SK-N-SH treated with all-trans-retinoic acid at 6 μM for 48 hours (cell line): ENCODE results near the gene HSD17B14.

Experiments
- ATAC-seq: fragments of 200-7000 bp; cut with Tn5 transposase; 3 replicates; pipeline ENCODE4 v1.9.1; 2020; ENCODE audit warnings: mild to moderate bottlenecking, moderate library complexity
- ARNTL ChIP-seq: fragments of 450-650 bp; formaldehyde crosslinking; IDR thresholded peaks from 2 replicates; pipeline ENCODE4 v1.5.0; 2020; ENCODE audit warnings: low read depth, mild to moderate bottlenecking, moderate library complexity, borderline replicate concordance
- BACH2 ChIP-seq: fragments of 250-450 bp; sonication (Bioruptor Pico); IDR thresholded peaks from 2 replicates; pipeline ENCODE4 v1.9.0; 2021; ENCODE audit warnings: mild to moderate bottlenecking, borderline replicate concordance
- CSDC2 ChIP-seq: fragments of 250-450 bp; sonication (Bioruptor Pico); IDR thresholded peaks from 2 replicates; pipeline ENCODE4 v1.5.0; 2020; ENCODE audit warnings: mild to moderate bottlenecking, moderate library complexity
- CSRNP3 ChIP-seq: fragments of 250-450 bp; sonication (Bioruptor Pico); IDR thresholded peaks from 2 replicates; pipeline ENCODE4 v1.5.1; 2021; ENCODE audit warnings: mild to moderate bottlenecking, moderate library complexity
- GLIS3 ChIP-seq: fragments of 250-450 bp; sonication (Bioruptor Pico); IDR thresholded peaks from 2 replicates; pipeline ENCODE4 v1.5.0; 2020; ENCODE audit warnings: mild to moderate bottlenecking, moderate library complexity
- ISL1 ChIP-seq: fragments of 250-450 bp; sonication (Bioruptor Pico); IDR thresholded peaks from 2 replicates; pipeline ENCODE4 v2.1.2; 2022; ENCODE audit warnings: mild to moderate bottlenecking, moderate library complexity
- OSR1 ChIP-seq: fragments of 250-450 bp; sonication (Bioruptor Pico); IDR thresholded peaks from 2 replicates; pipeline ENCODE4 v1.8.0; 2022; ENCODE audit warnings: moderate library complexity, mild to moderate bottlenecking, inconsistent platforms
- PATZ1 ChIP-seq: fragments of 250-450 bp; sonication (Bioruptor Pico); IDR thresholded peaks from 2 replicates; pipeline ENCODE4 v1.8.0; 2020; ENCODE audit warnings: mild to moderate bottlenecking, moderate library complexity, borderline replicate concordance
- PPARA ChIP-seq: fragments of 250-450 bp; sonication (Bioruptor Pico); IDR thresholded peaks from 2 replicates; pipeline ENCODE4 v1.5.0; 2020; ENCODE audit warnings: mild to moderate bottlenecking, borderline replicate concordance
- RARB ChIP-seq: fragments of 250-450 bp; sonication (Bioruptor Pico); IDR thresholded peaks from 2 replicates; pipeline ENCODE4 v1.8.0; 2021; ENCODE audit warnings: mild to moderate bottlenecking, moderate library complexity
- SNAI2 ChIP-seq: fragments of 250-450 bp; sonication (Bioruptor Pico); IDR thresholded peaks from 2 replicates; pipeline ENCODE4 v1.5.0; 2020; ENCODE audit warnings: mild to moderate bottlenecking, moderate library complexity
- TCF4 ChIP-seq: fragments of 250-450 bp; sonication (Bioruptor Pico); IDR thresholded peaks from 2 replicates; pipeline ENCODE4 v1.8.0; 2021; ENCODE audit warnings: mild to moderate bottlenecking, moderate library complexity, borderline replicate concordance
- TOX ChIP-seq: fragments of 250-450 bp; sonication (Bioruptor Pico); IDR thresholded peaks from 2 replicates; pipeline ENCODE4 v1.8.0; 2021; ENCODE audit warnings: mild to moderate bottlenecking, moderate library complexity, borderline replicate concordance
- ZC3H10 ChIP-seq: fragments of 250-450 bp; sonication (Bioruptor Pico); IDR thresholded peaks from 2 replicates; pipeline ENCODE4 v1.5.1; 2021; ENCODE audit warnings: mild to moderate bottlenecking, moderate library complexity
- ZFP30 ChIP-seq: fragments of 450-650 bp; formaldehyde crosslinking; IDR thresholded peaks from 2 replicates; pipeline ENCODE4 v1.5.0; 2022; ENCODE audit warnings: mild to moderate bottlenecking, moderate library complexity
- ZNF565 ChIP-seq: fragments of 450-650 bp; formaldehyde crosslinking; conservative IDR thresholded peaks from 2 replicates; pipeline ENCODE4 v1.5.0; 2020; ENCODE audit warnings: low read depth, mild to moderate bottlenecking, moderate library complexity
- ZNF70 ChIP-seq: fragments of 450-650 bp; formaldehyde crosslinking; IDR thresholded peaks from 2 replicates; pipeline ENCODE4 v1.5.0; 2020; ENCODE audit warnings: mild to moderate bottlenecking, moderate library complexity
- ZNF8 ChIP-seq: fragments of 450-650 bp; formaldehyde crosslinking; IDR thresholded peaks from 2 replicates; pipeline ENCODE4 v1.5.0; 2020; ENCODE audit warnings: mild to moderate bottlenecking, moderate library complexity
- TF ChIP-seq, protein P1 (sequence below): fragments of 250-450 bp; sonication (Bioruptor Pico); IDR thresholded peaks from 2 replicates; pipeline ENCODE4 v1.5.1; 2020; ENCODE audit warnings: low read depth, mild to moderate bottlenecking, moderate library complexity
- TF ChIP-seq, protein P2 (sequence below): fragments of 250-450 bp; sonication (Bioruptor Pico); IDR thresholded peaks from 2 replicates; pipeline ENCODE4 v1.8.0; 2021; ENCODE audit warnings: low read depth, mild to moderate bottlenecking, moderate library complexity, borderline replicate concordance

Gene HSD17B14

GRCh38 chr19:48867746-48868113, 31.4 kb upstream of the HSD17B14 start:
- no peak for TF ChIP-seq ZNF565 (CRISPR knock-in tag)
- TF ChIP-seq TCF4 (CRISPR knock-in tag), result no peak
- no peak for TF ChIP-seq ZFP30
- TF ChIP-seq SNAI2 (CRISPR knock-in tag), result no peak
- TF ChIP-seq ARNTL (CRISPR knock-in tag), result no peak
- no peak for TF ChIP-seq CSDC2
- no peak for TF ChIP-seq ZNF70 (CRISPR knock-in tag)
- TF ChIP-seq CSRNP3 (CRISPR knock-in tag), result no peak
- TF ChIP-seq GLIS3 (CRISPR knock-in tag), result no peak
- ATAC-seq, result no peak

DNA sequence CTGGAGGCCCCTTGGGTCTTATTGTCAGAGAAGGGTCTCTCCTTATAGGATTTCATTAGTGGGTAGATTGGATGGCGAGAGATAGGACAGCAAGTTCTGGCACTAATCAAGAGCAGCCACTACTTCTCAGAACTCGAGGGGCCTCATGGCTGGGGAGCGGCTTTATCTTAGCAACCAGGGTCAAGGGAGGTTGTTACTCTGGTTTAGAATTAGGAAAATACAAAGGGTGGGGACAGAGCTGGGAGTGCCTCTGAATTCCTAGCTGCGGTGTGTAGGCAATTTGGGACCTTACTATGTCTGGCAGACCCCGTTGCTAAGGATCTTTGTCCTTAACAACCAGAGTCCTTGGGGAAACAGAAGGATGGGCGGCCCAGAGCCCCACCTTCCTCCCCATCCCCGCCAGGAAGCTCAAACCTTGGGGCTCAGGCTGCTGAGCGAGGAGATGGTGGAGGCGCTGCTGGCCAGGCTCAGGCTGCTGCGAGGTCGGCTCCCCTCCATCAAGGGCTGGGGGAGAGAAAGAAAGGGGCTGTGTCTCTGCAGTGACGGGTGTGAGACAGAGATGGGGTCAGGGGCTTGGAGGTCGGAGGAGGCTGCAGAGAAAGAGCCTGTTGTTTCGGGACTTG, 30.9 kb upstream of the HSD17B14 start:
- ATAC-seq, result no peak

DNA sequence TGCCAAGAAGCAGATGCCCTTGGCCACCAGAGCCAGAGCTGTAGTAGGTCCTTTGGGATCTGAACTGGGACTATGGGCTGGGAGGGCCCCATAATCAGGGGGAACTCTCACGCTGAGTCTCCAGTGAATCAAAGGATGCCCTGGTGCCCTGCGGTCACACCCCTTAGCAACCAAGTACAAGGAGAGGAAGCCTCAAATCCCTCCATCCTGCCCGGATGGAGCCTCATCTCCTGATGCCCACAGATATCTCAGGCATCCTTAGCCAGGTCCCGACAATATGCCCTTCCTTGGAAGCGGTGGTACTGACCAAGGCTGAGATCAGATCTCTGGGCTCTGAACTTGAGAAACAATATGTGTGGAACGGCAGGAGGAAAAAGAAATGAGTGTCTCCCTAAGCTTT, 30.4 kb upstream of the HSD17B14 start:
- TF ChIP-seq TOX (CRISPR knock-in tag) (no peak), ZFP30 (no peak), PATZ1 (no peak), TCF4 (CRISPR knock-in tag) (no peak), OSR1 (CRISPR knock-in tag) (no peak), ZNF8 (CRISPR knock-in tag) (no peak)
- TF ChIP-seq, protein P1, sequence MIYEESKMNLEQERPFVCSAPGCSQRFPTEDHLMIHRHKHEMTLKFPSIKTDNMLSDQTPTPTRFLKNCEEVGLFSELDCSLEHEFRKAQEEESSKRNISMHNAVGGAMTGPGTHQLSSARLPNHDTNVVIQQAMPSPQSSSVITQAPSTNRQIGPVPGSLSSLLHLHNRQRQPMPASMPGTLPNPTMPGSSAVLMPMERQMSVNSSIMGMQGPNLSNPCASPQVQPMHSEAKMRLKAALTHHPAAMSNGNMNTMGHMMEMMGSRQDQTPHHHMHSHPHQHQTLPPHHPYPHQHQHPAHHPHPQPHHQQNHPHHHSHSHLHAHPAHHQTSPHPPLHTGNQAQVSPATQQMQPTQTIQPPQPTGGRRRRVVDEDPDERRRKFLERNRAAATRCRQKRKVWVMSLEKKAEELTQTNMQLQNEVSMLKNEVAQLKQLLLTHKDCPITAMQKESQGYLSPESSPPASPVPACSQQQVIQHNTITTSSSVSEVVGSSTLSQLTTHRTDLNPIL (CRISPR knock-in tag), result no peak
- TF ChIP-seq, protein P2, sequence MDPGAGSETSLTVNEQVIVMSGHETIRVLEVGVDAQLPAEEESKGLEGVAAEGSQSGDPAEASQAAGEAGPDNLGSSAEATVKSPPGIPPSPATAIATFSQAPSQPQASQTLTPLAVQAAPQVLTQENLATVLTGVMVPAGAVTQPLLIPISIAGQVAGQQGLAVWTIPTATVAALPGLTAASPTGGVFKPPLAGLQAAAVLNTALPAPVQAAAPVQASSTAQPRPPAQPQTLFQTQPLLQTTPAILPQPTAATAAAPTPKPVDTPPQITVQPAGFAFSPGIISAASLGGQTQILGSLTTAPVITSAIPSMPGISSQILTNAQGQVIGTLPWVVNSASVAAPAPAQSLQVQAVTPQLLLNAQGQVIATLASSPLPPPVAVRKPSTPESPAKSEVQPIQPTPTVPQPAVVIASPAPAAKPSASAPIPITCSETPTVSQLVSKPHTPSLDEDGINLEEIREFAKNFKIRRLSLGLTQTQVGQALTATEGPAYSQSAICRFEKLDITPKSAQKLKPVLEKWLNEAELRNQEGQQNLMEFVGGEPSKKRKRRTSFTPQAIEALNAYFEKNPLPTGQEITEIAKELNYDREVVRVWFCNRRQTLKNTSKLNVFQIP, result no peak
- ATAC-seq, result no peak

More for the DNA sequence above, 30.9 kb upstream of the HSD17B14 start:
- TF ChIP-seq ZNF70 (CRISPR knock-in tag) (no peak), ISL1 (no peak), ZFP30 (no peak), BACH2 (CRISPR knock-in tag) (no peak), CSDC2 (no peak), TOX (CRISPR knock-in tag) (no peak), GLIS3 (CRISPR knock-in tag) (no peak)

DNA sequence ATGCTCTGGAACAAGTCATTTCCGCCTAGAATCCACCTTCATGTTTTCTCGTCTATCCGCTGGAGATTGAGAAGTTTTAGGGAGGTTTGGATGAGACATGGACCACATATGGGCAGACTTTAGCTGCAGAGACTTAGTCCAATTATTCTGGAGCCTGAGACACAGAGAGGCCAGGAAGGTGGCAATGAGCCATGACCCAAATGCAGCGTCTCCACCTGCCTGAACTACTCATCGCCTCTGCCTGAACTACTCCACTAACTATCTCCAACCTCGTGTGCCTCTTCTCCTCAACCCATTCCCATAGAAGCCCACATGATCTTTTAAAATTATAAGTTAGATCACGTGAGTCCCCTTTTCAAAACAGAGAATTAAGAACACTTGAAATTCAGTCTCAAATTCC, 26.5 kb upstream of the HSD17B14 start:
- ATAC-seq, result no peak
- TF ChIP-seq, protein P2, result no peak
- TF ChIP-seq PPARA (CRISPR knock-in tag) (no peak), CSDC2 (no peak), OSR1 (CRISPR knock-in tag) (no peak), ZFP30 (no peak), TOX (CRISPR knock-in tag) (no peak), ZNF565 (CRISPR knock-in tag) (no peak)

DNA sequence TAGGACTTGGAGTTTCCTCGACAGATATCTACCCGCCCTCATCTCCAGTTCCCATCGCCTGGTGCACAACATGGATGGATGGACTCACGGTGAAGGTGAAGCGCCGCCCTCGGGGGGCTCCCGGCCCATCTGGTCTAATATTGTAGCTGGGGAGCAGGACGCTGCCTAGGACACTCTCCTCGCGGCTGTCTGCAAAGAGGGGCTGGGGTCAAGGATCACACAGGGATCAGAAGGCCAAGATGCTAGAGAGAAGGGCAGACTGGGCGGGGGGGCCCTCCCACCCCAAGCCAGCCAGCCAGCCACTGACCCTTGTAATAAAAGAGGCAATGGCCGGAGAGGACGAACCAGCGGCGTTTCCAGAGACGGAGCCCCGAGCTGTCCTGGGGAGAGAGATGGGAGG, 25.0 kb upstream of the HSD17B14 start:
- ATAC-seq, result no peak
- TF ChIP-seq OSR1 (CRISPR knock-in tag) (no peak), ZC3H10 (CRISPR knock-in tag) (no peak), PATZ1 (no peak), ZNF565 (CRISPR knock-in tag) (no peak), CSRNP3 (CRISPR knock-in tag) (no peak), TCF4 (CRISPR knock-in tag) (no peak), ZNF70 (CRISPR knock-in tag) (no peak), TOX (CRISPR knock-in tag) (no peak), BACH2 (CRISPR knock-in tag) (no peak), ARNTL (CRISPR knock-in tag) (no peak), RARB (CRISPR knock-in tag) (no peak), PPARA (CRISPR knock-in tag) (no peak), ZNF8 (CRISPR knock-in tag) (no peak)
